CD4-positive, alpha-beta T cell (primary cell): Measurements from ENCODE around the gene HELLS. TPM values are rescaled to one million over a fixed set of nuclear protein-coding genes. Genes with fewer than 3 reads are reported as not detected.

Experiments used
- ATAC-seq: fragments of 200-7000 bp; cut with Tn5 transposase; one replicate; pipeline ENCODE4 v1.10.0; 2022; ENCODE audit warnings: mild to moderate bottlenecking; ENCODE audit not compliant: poor library complexity
- CTCF ChIA-PET: fragments of 350-600 bp; sonication (Branson Sonifier 250); formaldehyde crosslinking; loops from one replicate; lab custom pipeline; 2021; ENCODE audit warnings: antibody characterized with exemption, inconsistent platforms; lab: Charles Lee
- POLR2A ChIA-PET: fragments of 350-600 bp; sonication (Branson Sonifier 250); formaldehyde crosslinking; loops from one replicate; lab custom pipeline; 2021; ENCODE audit warnings: antibody characterized with exemption, inconsistent platforms; lab: Charles Lee
- DNase-seq, 14 experiments: peaks; one replicate each; pipeline ENCODE4 v3.0.0-alpha.2; 2013 to 2020; ENCODE audit warnings: mixed read lengths in 2 of 14
- H3K27ac ChIP-seq, 2 donors: one replicate each; pipeline versions ENCODE4 v1.5.1 to v1.7.0; 2013; ENCODE audit warnings: low read length in 2 of 2, low read depth in 1 of 2, mild to moderate bottlenecking in 1 of 2
- H3K27me3 ChIP-seq, 2 experiments: 1 replicate in 1 of 2; 2 replicates in 1 of 2; pipeline versions ENCODE4 v1.6.1 to v1.7.0; 2013; ENCODE audit warnings: low read length in 2 of 2, control low read depth in 1 of 2, mild to moderate bottlenecking in 1 of 2, moderate library complexity in 1 of 2; ENCODE audit not compliant: insufficient read depth in 2 of 2, control insufficient read depth in 1 of 2
- H3K36me3 ChIP-seq: one replicate; pipeline ENCODE4 v1.6.1; 2013; ENCODE audit warnings: low read length, control low read depth; ENCODE audit not compliant: insufficient read depth
- H3K4me1 ChIP-seq: one replicate; pipeline ENCODE4 v1.6.1; 2013; ENCODE audit warnings: low read length, control low read depth; ENCODE audit not compliant: insufficient read depth
- H3K4me3 ChIP-seq: one replicate; pipeline ENCODE4 v1.5.1; 2013; ENCODE audit warnings: mild to moderate bottlenecking, low read length, moderate library complexity
- H3K9me3 ChIP-seq, 2 experiments: 1 replicate in 1 of 2; 2 replicates in 1 of 2; pipeline versions ENCODE4 v1.6.1 to v1.7.0; 2013; ENCODE audit warnings: low read length in 2 of 2, mild to moderate bottlenecking in 2 of 2, control low read depth in 1 of 2, moderate library complexity in 1 of 2; ENCODE audit not compliant: control insufficient read depth in 1 of 2, insufficient read depth in 1 of 2
- H3K27ac Mint-ChIP-seq: one replicate; pipeline ENCODE4 v1.8.0; 2020; ENCODE audit warnings: mixed read lengths
- H3K27me3 Mint-ChIP-seq: one replicate; pipeline ENCODE4 v1.8.0; 2021; ENCODE audit warnings: mixed read lengths
- H3K36me3 Mint-ChIP-seq: one replicate; pipeline ENCODE4 v1.8.0; 2021; ENCODE audit warnings: low read depth, mixed read lengths
- H3K4me1 Mint-ChIP-seq: one replicate; pipeline ENCODE4 v1.8.0; 2021; ENCODE audit warnings: low read depth, mixed read lengths
- H3K4me3 Mint-ChIP-seq: one replicate; pipeline ENCODE4 v1.8.0; 2020; ENCODE audit warnings: mild to moderate bottlenecking, mixed read lengths
- H3K9me3 Mint-ChIP-seq: one replicate; pipeline ENCODE4 v1.8.0; 2020; ENCODE audit warnings: mixed read lengths
- CTCF ChIP-seq: fragments of 200-600 bp; IDR thresholded peaks from one replicate; pipeline ENCODE4 v1.8.0; 2022; ENCODE audit warnings: antibody characterized with exemption, mild to moderate bottlenecking
- intact Hi-C, 2 experiments: fragments of 100-400 bp; cut with DNase I in 1 of 2; cut with micrococcal nuclease in 1 of 2; formaldehyde crosslinking; loops; one replicate each; pipeline versions ENCODE4 v1.15.1 to v1.9.0; 2023 to 2025; cut with DNase I, micrococcal nuclease
- total RNA-seq, 174 experiments: library from RNA in 2 of 174; stranded (reverse) in 2 of 174; gene quantifications; one replicate each; pipeline ENCODE4 v1.2.3 and lab custom pipeline; 2021 to 2026

The HELLS gene
- total RNA-seq, 2 experiments from 2014 or later: 9.5 to 10.3 TPM

GRCh38 chr10:94571081-94571480, 25.5 kb downstream of the HELLS start:
- peaks cover 26% of the 10 kb centered on the region for H3K36me3 Mint-ChIP-seq
- no peak for DNase-seq
- no peaks in the 10 kb centered on the region for H3K4me1 ChIP-seq
- no peak overlapping the region for H3K27ac ChIP-seq
- no peaks in the 10 kb centered on the region for H3K36me3 ChIP-seq
- H3K4me1 Mint-ChIP-seq: no peaks in the 10 kb centered on the region
- H3K4me3 ChIP-seq: no peak overlapping the region
- no peaks in the 10 kb centered on the region for H3K9me3 ChIP-seq
- no peaks in the 10 kb centered on the region for H3K27me3 ChIP-seq
- H3K4me3 Mint-ChIP-seq: no peak overlapping the region
- no peak overlapping the region for H3K27ac Mint-ChIP-seq
- H3K9me3 Mint-ChIP-seq: no peaks in the 10 kb centered on the region
- no peak for TF ChIP-seq CTCF
- no peak for ATAC-seq
- POLR2A ChIA-PET: no interaction called here
- H3K27me3 Mint-ChIP-seq: no peaks in the 10 kb centered on the region
- intact Hi-C loops: no loop called here
- CTCF ChIA-PET: no interaction called here

- Mint-ChIP-seq H3K27me3 (no peaks in the 10 kb centered on the region), H3K4me3 (no peak overlapping the region), H3K4me1 (no peaks in the 10 kb centered on the region), H3K36me3 (peaks cover 22% of the 10 kb centered on the region), H3K27ac (no peak overlapping the region), H3K9me3 (no peaks in the 10 kb centered on the region)
- Histone ChIP-seq H3K36me3 (no peaks in the 10 kb centered on the region), H3K4me3 (no peak overlapping the region), H3K4me1 (no peaks in the 10 kb centered on the region), H3K27ac (no peak overlapping the region), H3K9me3 (no peaks in the 10 kb centered on the region), H3K27me3 (no peaks in the 10 kb centered on the region)
- ChIA-PET CTCF (no interaction called here), POLR2A (no interaction called here)
- DNase-seq (no peak), ATAC-seq (no peak)
- TF ChIP-seq CTCF: no peak
- intact Hi-C loops: no loop called here
Measured at GRCh38 chr10:94571528-94571927, 25.9 kb downstream of the HELLS start.

- Histone ChIP-seq H3K9me3 (no peaks in the 10 kb centered on the region), H3K27me3 (no peaks in the 10 kb centered on the region), H3K4me1 (no peaks in the 10 kb centered on the region), H3K36me3 (no peaks in the 10 kb centered on the region), H3K4me3 (no peak overlapping the region), H3K27ac (no peak overlapping the region)
- Mint-ChIP-seq H3K27me3 (no peaks in the 10 kb centered on the region), H3K27ac (no peak overlapping the region), H3K4me3 (no peak overlapping the region), H3K4me1 (no peaks in the 10 kb centered on the region), H3K36me3 (peaks cover 18% of the 10 kb centered on the region), H3K9me3 (no peaks in the 10 kb centered on the region)
- ATAC-seq (no peak), DNase-seq (no peak)
- no peak for TF ChIP-seq CTCF
- intact Hi-C loops: no loop called here
- ChIA-PET POLR2A (no interaction called here), CTCF (no interaction called here)
Measured at GRCh38 chr10:94578790-94579189, 33.2 kb downstream of the HELLS start.
